GM19023 (cell line): ENCODE measurements around the gene LGALS7B.
A peak's percentile ranks its signal among the peaks of the same experiment; 100 is the strongest.
"Not testable (repeated sequence)": the region's sequence is repeated elsewhere in the genome, so short reads cannot be mapped to it uniquely, and the experiment has no call there.

ENCODE experiments used
- ATAC-seq: cut with Tn5 transposase; IDR thresholded peaks from one replicate; pipeline ENCODE4 v1.9.1; 2021; ENCODE audit warnings: mild to moderate bottlenecking, moderate library complexity; ENCODE audit not compliant: unreplicated experiment

LGALS7B gene

DNA sequence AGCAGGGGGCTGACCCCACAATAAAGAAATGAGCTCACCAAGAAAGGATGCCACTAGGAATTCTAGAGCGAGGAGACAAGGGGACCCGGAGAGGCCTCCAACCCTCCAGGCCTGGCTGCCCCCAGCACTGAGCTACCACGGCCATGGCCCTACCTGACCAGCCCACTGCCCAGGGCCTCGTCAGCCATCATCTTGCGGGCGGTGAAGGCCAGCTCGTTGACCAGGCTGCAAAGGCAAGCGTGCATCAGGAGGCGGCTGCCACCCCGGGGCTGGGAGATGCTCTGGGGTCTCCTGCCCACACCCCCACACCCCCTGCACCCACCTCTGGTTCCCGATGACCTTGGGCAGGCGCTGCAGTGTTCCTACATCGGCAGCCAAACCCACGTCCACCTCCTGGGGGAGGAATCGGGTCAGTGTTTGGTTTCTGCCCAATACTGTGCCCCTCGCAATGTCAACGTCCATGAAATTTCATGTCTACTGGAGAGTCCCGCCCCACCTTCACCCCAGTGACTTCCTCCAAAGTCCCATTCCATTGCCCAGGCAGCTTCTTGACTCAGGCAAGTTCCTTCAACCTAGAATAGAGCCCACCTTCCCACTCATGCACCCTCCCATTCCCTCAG, 27.2 kb downstream of the LGALS7B start:
- ATAC-seq, result no peak

DNA sequence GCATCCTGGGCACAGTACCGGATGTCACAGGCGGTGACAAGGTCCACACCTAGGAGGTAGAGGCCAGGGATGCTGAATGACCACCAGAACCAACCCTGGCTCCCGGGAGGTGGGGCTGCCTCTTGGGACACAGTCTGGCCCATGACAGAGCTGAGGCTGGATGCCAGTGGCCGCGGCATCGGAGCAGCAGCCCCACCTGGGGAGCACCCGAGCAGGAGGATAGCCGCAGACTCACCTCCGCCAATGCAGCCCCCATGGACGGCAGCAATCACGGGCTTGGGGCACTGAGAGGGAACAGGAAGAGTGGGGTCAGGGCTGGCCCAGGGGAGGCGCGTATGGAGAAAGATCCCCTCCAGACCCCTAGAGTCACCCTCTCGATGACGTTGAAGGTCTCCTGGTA, 28.1 kb downstream of the LGALS7B start:
- no peak for ATAC-seq

DNA sequence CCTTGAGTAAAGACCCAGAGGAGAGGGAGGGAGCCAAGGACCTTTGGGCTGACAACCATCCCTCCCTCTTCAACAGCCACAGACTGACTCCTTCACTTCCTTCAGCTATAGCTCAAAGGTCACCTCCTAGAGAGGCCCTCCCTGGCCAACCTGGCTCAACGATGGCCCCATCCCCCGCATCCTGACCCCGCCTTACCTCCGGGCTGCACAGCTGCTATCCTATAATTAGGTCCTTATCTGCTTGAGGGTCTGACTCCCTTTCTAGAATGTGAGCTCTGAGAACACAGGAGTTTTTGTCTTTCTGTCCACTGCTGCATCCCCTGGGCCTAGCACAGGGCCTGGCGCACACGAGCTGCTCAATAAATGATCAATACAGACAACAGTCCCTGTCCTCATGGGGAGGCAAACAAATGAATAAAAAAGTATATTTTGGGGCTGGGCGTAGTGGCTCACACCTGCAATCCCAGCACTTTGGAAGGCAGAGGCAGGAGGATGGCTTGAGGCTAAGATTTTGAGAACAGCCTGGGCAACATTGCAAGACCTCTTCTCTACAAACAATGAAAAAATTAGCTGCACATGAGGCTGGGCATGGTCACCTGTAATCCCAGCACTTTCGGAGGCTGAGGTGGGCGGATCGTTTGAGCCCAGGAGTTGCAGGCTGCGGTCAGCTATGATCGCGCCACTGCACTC, 30.4 kb downstream of the LGALS7B start:
- no peak for ATAC-seq

DNA sequence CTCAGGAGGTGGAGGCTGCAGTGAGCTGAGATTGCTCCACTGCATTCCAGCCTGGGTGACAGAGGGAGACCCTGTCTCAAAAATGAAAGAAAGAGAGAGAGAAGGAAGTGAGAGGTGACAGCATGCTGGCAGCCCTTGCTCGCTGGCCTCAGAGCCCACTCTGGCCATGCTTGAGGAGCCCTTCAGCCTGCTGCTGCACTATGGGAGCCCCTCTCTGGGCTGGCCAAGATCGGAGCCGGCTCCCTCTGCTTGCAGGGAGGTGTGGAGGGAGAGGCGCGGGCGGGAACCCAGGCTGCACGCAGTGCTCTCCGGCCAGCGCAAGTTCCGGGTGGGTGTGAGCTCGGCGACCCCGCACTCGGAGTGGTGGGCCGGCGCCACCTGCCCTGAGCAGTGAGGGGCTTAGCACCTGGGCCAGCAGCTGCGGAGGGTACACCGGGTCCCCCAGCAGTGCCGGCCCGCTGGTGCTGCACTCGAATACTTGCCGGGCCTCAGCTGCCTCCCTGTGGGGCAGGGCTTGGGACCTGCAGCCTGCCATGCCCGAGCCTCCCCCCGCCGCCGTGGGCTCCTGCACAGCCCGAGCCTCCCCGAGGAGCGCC, 32.3 kb downstream of the LGALS7B start:
- not testable (repeated sequence) for ATAC-seq

DNA sequence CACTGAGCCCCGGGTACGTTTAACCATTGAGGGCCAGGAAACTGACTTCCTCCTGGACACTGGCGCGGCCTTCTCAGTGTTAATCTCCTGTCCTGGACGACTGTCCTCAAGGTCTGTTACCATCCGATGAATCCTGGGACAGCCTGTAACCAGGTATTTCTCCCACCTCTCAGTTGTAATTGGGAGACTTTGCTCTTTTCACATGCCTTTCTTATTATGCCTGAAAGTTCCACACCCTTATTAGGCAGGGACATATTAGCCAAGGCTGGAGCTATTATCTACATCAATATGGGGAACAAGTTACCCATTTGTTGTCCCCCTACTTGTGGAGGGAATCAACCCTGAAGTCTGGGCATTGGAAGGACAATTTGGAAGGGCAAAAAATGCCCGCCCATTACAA, 36.9 kb downstream of the LGALS7B start:
- ATAC-seq, result not testable (repeated sequence)

DNA sequence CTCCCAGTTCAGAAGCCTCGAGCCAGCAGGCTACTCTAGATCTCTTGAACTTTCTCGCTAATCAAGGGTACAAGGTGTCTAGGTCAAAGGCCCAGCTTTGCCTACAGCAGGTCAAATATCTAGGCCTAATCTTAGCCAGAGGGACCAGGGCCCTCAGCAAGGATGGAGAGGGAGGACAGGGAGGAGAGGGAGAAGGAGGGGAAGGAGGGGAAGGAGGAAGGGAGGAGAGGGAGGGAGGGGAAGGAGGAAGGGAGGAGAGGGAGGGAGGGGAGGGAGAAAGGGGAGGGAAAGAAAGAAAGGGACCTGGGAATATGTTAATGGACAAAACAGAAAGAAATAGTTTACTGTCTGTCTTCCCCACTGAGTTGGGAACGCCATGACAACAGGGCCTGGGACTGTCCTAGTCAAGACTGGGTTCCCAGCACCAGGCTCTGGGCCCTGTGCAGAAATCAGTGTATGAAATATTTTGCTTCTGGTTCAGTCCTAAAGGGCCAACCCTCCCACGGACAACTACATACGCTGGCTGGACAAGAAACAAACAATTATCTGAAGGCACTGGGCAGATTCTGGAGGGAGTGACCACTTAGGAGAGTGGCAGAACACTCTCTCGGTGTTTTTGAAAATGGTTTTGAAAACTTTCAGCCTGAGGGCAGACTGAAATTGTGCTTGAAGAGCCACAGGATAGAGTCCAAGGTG, 38.0 kb downstream of the LGALS7B start:
- no peak for ATAC-seq

DNA sequence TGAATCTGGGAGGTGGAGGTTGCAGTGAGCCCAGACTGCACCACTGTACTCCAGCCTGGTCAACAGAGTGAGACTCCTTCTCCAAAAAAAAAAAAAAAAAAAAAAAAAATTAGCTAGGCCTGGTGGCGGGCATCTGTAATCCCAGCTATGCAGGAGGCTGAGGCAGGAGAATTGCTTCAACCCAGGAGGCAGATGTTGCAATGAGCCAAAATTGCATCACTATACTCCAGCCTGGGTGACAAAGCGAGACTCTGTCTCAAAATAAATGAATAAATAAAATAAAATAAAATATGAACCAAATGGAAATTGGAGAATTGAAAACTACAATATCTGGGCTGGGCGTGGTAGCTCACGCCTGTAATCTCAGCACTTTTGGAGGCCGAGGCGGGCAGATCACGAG, 40.2 kb downstream of the LGALS7B start:
- not testable (repeated sequence) for ATAC-seq

DNA sequence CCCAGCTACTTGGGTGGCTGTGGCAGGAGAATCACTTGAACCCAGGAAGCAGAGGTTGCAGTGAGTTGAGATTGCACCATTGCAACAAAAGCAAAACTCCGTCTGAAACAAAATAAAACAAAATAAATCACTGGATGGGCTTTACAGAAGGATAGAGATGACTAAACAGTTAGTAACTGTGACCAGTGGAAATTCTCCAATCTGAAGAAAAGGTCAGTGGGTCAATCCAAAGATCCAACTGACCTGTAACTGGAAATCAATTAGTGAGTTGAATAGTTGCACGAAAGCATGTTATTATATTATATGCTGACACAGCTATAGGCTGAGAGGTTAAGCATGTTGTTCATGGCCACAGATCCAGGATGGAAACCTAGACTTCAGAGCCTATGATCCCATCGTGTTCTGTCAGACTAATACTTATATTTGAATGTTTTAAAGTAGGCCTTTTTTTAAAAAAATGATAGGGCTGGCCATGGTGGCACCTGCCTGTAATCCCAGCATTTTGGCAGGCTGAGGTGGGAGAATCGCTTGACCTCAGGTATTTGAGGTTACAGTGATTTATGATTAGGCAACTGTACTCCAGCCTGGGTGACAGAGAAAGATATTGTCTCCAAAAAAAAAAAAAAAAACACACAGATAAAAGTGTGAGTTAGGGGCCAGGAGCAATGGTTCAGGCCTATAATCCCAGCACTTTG, 41.2 kb downstream of the LGALS7B start:
- no peak for ATAC-seq

DNA sequence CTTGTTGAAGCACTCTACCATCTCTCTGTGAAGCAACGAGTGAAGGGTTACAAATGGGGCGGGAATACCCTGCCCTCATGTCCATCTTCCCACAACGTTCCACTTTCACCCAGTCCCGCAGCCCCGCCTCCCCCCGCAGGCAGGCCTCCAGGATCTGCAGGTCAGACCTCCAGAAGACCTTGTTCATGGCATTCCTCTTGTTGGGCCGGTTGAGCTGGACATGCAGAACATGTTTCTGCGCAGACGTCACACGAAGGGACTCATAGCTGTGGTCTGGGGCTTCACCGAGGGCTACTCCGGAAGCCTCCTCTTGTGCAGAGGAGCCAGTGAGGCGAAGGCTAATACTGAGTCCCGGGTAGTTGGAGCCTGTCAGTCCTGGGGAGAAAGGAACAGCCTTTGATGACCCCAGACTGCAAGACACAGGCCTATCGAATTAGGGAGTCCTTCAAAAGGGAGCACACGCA, 42.2 kb downstream of the LGALS7B start:
- peak; percentile 54 for ATAC-seq

DNA sequence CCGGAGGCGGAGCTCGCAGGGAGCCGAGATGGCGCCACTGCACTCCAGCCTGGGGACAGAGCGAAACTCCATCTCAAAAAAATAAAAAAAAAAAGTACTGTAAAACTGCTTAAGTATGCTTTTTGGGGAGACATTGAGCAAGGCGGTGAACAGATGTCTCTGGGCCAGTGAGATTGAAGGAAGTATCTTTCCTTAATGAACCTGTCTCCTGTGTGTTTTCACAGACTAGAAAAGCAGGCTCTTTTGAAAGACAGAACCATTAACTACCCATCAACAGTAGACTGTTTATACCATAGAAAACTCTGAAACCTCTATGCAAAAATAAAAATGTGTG, 44.1 kb downstream of the LGALS7B start:
- ATAC-seq, result no peak

DNA sequence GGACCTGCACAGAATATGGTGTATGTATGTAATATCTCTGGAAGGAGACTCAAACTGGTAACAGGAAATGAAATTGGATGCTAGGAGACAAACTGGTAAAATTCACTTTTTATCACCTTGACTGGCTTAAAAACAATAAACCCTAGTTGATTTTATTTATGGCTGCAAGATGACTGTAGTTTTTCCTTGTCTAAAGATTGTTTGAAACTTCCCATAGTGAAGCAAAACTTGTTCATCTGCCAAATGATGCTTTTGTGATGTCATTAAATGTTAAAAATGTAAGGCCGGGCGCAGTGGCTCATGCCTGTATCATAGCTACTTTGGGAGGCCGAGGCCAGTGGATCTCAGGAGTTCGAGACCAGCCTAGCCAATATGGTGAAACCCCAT, 45.1 kb downstream of the LGALS7B start:
- no peak for ATAC-seq

DNA sequence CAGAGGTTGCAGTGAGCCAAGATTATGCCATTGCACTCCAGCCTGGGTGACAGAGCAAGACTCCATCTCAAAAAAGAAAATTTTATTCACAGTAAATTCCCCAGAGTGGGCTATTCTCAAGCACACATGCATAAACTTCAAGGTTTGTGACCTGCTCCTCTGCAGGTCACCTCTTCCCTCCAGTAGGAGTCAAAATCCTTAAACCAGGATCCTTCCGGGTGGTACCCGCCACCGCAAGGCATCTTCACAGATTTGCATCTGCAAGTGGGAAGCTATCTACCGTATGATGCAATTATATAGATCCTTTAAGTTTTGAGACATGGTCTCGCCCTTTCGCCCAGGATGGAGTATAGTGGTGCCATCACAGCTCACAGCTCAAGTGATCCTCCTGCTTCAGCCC, 45.6 kb downstream of the LGALS7B start:
- ATAC-seq, result no peak

DNA sequence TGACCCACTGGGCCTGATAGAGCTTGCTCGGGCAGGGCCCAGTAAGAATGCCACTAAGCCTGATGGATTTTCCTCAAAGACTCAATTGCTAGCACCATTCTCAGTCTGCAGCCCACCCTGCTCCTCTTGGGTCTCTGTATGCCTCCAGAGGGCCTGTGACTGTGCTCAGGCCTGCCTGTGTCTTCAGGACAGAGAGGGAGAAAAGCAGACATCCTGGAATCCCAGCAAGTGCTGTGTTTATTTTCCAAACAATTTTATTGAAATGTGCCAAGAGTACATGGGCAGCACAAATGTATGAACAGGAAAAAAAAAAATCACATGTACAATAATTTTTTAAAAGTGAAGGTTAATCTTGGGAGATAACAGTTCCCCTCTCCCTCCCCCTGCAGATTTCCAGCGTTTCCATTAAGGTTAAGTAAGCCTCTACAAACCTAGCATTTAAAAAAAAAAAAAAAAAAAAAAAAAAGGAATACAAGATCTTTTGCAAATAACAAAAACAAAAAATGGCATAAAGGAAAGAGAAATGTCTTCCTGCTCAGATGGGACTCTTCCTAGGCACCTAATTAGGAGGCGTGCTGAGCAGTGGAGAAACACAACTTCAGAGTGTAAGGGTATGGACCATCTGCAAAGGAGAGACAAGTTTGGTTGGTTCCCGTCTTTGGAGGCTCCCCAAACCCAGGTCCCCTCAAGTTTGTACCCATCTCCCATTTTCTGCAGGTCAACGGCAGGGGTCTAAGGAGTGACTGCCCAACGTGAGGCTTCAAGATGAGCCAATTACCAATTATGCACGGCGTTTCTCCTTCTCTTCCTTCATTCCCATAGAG, 47.4 kb downstream of the LGALS7B start:
- ATAC-seq, result no peak

DNA sequence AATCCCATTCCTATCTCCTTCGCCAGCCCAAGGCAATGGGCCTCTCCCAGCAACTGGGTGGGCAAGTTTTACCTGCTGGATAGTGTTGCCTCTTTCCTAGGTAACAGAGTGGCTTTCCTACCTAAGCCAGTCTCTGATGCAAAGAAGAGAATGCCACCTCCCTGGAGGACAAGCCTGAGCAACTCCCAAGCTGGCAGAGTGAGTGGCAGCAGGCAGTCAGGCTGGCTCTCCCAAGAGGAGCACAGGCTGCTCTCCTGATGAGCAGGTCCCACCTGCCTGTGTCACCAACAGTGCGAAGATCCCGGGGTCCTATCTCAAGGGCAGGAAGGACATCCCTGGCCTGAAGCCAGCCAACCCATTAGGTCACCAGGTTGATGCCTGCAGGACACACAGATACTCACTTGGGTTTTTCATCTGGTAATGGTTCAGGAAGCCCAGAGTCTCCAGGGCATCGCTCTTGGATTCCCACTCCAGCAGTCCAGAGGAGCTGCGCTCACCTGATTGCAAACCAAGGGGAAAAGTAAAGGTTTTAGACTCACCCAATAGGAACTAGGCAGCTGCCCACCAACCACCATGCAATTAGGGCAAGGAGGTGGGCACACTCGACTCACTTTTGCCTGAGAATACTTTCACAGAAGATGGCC, 48.1 kb downstream of the LGALS7B start:
- no peak for ATAC-seq

DNA sequence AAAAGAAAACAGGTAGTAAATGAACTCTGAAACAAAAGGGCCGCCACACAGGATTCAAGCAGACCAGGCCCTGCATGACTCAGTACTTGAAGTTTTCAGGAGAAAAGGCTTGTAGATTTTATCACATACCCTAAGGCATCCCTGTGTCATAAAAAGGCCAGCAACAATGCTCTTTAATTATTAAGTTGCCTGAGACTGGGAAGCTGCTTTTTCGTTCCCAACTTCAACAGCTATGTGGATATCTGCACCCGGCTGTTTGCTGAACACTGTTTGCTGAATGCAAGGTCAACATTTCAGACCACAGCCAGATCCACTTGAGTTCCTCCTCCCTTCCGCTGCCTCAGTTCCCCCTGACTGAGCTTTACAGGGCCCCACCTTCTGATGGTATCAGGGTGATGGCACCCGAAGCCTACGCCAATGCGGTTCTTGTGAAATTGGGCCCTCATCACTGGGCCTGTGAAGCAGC, 48.7 kb downstream of the LGALS7B start:
- no peak for ATAC-seq

DNA sequence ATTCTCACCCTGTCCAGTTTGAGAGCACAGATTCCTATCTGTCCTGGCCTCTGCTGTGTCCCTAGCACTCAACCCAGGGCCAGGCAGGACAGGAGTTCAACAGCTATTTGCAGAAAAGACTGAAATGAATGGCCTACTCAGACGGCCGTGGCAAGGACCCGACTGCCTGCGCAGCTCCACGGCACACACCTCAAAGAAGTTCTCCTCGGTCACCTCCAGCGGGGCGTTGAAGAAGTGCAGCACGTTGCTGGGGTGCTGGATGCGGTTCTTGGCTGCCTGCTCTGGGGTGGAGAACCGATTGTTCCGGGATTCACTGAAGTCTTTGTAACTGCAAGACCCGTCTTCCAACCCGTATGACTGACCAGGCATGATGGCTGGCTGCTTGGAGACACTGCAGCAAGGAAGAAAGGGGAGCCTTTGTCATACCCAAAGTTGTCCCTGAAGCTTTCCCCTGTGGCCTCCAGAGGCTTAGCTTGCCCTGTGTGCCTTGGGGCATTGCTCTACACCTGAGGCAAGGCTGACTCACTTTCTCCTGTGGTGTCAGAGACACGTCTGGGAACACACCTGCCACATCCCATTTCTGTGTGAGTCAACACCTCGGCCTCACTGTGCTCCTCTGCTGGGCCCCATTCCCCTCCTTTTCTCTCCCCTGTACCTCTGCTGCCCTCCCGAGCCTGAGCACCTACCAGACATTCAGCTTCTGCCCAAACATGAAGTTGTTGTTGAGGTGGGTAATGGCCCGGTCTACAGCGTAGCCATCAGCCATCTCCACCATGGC, 49.4 kb downstream of the LGALS7B start:
- ATAC-seq, result no peak

DNA sequence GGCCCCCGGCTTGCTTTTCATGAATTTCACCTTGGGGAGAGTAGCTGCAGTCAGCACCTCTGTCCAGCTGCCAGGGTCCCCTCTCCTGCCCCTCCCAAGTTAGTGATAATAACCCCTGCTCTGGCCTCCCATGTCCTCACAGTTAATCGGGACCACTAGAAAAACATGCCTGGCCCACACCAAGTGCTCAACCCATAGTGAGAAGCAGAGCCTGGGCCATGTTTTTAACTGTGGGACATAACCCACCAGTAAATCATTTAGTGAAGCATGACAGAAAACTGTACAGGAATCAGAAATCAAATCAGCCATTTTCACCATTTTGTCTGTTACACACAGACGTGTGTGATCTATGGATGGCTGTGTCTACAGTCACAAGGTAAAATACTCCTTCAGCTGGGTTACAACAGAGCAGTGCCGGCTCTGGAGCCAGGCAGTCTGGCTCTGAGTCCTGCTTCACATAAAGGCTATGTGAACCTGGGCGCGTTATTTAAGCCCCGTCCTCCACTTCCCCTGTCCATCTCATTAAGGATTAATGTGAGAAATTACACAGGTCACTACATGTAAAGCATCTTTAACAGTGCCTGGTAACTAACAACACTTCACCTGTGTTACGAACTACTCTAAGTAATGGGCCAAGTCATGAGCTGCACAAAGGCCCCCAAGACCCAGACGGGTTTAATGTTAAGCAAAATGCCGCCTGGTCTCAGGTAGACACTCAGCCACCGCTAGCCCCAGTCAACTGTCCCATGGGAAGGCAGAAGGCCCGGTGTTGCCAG, 50.2 kb downstream of the LGALS7B start:
- no peak for ATAC-seq

DNA sequence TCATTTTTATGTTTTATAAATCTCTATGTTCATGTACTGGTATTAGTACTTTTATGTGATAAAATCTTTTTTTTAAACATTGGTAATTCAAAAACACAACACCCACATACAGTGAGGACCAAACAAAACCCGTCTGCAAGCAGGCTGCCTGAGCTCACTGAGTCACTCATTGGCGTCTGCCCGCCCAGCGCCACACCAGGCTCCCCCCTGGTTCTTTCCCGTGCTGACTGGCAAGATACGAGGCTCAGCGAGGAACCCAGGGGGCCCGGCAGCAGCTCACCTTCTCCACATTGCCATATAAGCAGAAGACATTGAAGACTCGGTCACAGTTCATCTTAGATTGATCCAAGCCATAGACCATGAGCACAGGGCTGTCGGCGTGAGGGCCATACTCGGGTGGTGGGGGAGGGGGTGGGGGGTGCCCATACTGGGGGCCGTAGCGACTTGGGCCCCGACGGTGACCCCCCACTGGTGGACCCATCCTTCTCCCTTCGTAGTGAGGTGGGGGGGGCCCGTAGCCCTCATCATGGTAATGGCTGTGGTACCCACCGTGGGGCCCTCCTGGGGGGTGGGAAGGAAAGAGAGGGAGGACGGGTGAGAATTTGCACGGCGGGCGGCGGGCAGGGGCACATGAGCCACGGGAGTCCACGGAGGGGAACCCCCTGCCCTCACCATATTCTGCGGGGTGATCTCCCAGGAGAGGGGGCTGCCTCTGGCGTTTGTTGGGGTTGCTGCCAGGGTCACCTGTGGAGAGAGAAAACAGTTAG, 51.0 kb downstream of the LGALS7B start:
- no peak for ATAC-seq
